CD4-positive, alpha-beta T cell (primary cell): ENCODE measurements around the gene PLLP. TPM values are rescaled to one million over a fixed set of nuclear protein-coding genes. Genes with fewer than 3 reads are reported as not detected.

Source experiments
- ATAC-seq: fragments of 200-7000 bp; cut with Tn5 transposase; one replicate; pipeline ENCODE4 v1.10.0; 2022; ENCODE audit warnings: mild to moderate bottlenecking; ENCODE audit not compliant: poor library complexity
- CTCF ChIA-PET: fragments of 350-600 bp; sonication (Branson Sonifier 250); formaldehyde crosslinking; loops from one replicate; lab custom pipeline; 2021; ENCODE audit warnings: antibody characterized with exemption, inconsistent platforms; lab: Charles Lee
- POLR2A ChIA-PET: fragments of 350-600 bp; sonication (Branson Sonifier 250); formaldehyde crosslinking; loops from one replicate; lab custom pipeline; 2021; ENCODE audit warnings: antibody characterized with exemption, inconsistent platforms; lab: Charles Lee
- DNase-seq, 14 experiments: peaks; one replicate each; pipeline ENCODE4 v3.0.0-alpha.2; 2013 to 2020; ENCODE audit warnings: mixed read lengths in 2 of 14
- H3K27ac ChIP-seq, 2 donors: one replicate each; pipeline versions ENCODE4 v1.5.1 to v1.7.0; 2013; ENCODE audit warnings: low read length in 2 of 2, low read depth in 1 of 2, mild to moderate bottlenecking in 1 of 2
- H3K27me3 ChIP-seq, 2 experiments: 1 replicate in 1 of 2; 2 replicates in 1 of 2; pipeline versions ENCODE4 v1.6.1 to v1.7.0; 2013; ENCODE audit warnings: low read length in 2 of 2, control low read depth in 1 of 2, mild to moderate bottlenecking in 1 of 2, moderate library complexity in 1 of 2; ENCODE audit not compliant: insufficient read depth in 2 of 2, control insufficient read depth in 1 of 2
- H3K36me3 ChIP-seq: one replicate; pipeline ENCODE4 v1.6.1; 2013; ENCODE audit warnings: low read length, control low read depth; ENCODE audit not compliant: insufficient read depth
- H3K4me1 ChIP-seq: one replicate; pipeline ENCODE4 v1.6.1; 2013; ENCODE audit warnings: low read length, control low read depth; ENCODE audit not compliant: insufficient read depth
- H3K4me3 ChIP-seq: one replicate; pipeline ENCODE4 v1.5.1; 2013; ENCODE audit warnings: mild to moderate bottlenecking, low read length, moderate library complexity
- H3K9me3 ChIP-seq, 2 experiments: 1 replicate in 1 of 2; 2 replicates in 1 of 2; pipeline versions ENCODE4 v1.6.1 to v1.7.0; 2013; ENCODE audit warnings: low read length in 2 of 2, mild to moderate bottlenecking in 2 of 2, control low read depth in 1 of 2, moderate library complexity in 1 of 2; ENCODE audit not compliant: control insufficient read depth in 1 of 2, insufficient read depth in 1 of 2
- H3K27ac Mint-ChIP-seq: one replicate; pipeline ENCODE4 v1.8.0; 2020; ENCODE audit warnings: mixed read lengths
- H3K27me3 Mint-ChIP-seq: one replicate; pipeline ENCODE4 v1.8.0; 2021; ENCODE audit warnings: mixed read lengths
- H3K36me3 Mint-ChIP-seq: one replicate; pipeline ENCODE4 v1.8.0; 2021; ENCODE audit warnings: low read depth, mixed read lengths
- H3K4me1 Mint-ChIP-seq: one replicate; pipeline ENCODE4 v1.8.0; 2021; ENCODE audit warnings: low read depth, mixed read lengths
- H3K4me3 Mint-ChIP-seq: one replicate; pipeline ENCODE4 v1.8.0; 2020; ENCODE audit warnings: mild to moderate bottlenecking, mixed read lengths
- H3K9me3 Mint-ChIP-seq: one replicate; pipeline ENCODE4 v1.8.0; 2020; ENCODE audit warnings: mixed read lengths
- CTCF ChIP-seq: fragments of 200-600 bp; IDR thresholded peaks from one replicate; pipeline ENCODE4 v1.8.0; 2022; ENCODE audit warnings: antibody characterized with exemption, mild to moderate bottlenecking
- intact Hi-C, 2 experiments: fragments of 100-400 bp; cut with DNase I in 1 of 2; cut with micrococcal nuclease in 1 of 2; formaldehyde crosslinking; loops; one replicate each; pipeline versions ENCODE4 v1.15.1 to v1.9.0; 2023 to 2025; cut with DNase I, micrococcal nuclease
- total RNA-seq, 174 experiments: library from RNA in 2 of 174; stranded (reverse) in 2 of 174; gene quantifications; one replicate each; pipeline ENCODE4 v1.2.3 and lab custom pipeline; 2021 to 2026

The PLLP gene
- total RNA-seq, 2 experiments from 2014 or later = 1.8 to 2.5 TPM

DNA sequence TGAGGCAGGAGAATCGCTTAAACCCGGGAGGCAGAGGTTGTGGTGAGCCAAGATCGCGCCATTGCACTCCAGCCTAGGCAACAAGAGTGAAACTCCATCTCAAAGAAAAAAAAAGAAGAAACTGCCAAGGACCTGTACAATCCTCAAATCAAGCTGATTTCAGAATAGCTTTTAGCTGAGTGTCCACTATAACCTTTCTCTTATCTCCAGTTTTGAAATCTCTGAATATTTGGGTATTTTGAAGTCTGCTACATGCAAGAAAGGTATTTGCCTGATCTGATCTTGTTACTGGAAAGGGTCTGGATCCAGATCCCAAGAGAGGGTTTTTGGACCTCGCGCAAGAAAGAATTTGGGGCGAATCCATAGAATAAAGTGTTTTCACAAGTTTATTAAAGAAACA is 58.5 kb downstream of the PLLP start:
- Histone ChIP-seq H3K4me3 (no peak overlapping the region), H3K4me1 (no peaks in the 10 kb centered on the region), H3K27me3 (no peaks in the 10 kb centered on the region), H3K9me3 (no peaks in the 10 kb centered on the region), H3K27ac (no peak overlapping the region), H3K36me3 (peaks cover 74% of the 10 kb centered on the region)
- Mint-ChIP-seq H3K9me3 (no peaks in the 10 kb centered on the region), H3K4me3 (no peak overlapping the region), H3K27ac (no peak overlapping the region), H3K4me1 (no peaks in the 10 kb centered on the region), H3K27me3 (no peaks in the 10 kb centered on the region), H3K36me3 (peaks cover 91% of the 10 kb centered on the region)
- CTCF ChIA-PET = no interaction called here
- TF ChIP-seq CTCF = no peak
- ATAC-seq (no peak), DNase-seq (no peak)
- POLR2A ChIA-PET = no interaction called here
- intact Hi-C loops = no loop called here

GRCh38 chr16:57224651-57225335 is 59.7 kb downstream of the PLLP start:
- CTCF ChIA-PET = interaction anchor here (0.9 kb wide), 1 partner anchor 8 kb away, joined by 4 read pairs; no protein-coding TSS in a partner anchor
- DNase-seq (no peak), ATAC-seq (no peak)
- TF ChIP-seq CTCF = no peak
- Mint-ChIP-seq H3K27me3 (no peaks in the 10 kb centered on the region), H3K36me3 (peaks cover 92% of the 10 kb centered on the region), H3K4me1 (no peaks in the 10 kb centered on the region), H3K9me3 (no peaks in the 10 kb centered on the region), H3K4me3 (no peak overlapping the region), H3K27ac (no peak overlapping the region)
- no peak overlapping the region for H3K4me3 ChIP-seq
- H3K27me3 ChIP-seq = no peaks in the 10 kb centered on the region
- no peaks in the 10 kb centered on the region for H3K4me1 ChIP-seq
- H3K27ac ChIP-seq = no peak overlapping the region
- no peaks in the 10 kb centered on the region for H3K9me3 ChIP-seq
- intact Hi-C loops = no loop called here
- POLR2A ChIA-PET = no interaction called here
- H3K36me3 ChIP-seq = peaks cover 76% of the 10 kb centered on the region

DNA sequence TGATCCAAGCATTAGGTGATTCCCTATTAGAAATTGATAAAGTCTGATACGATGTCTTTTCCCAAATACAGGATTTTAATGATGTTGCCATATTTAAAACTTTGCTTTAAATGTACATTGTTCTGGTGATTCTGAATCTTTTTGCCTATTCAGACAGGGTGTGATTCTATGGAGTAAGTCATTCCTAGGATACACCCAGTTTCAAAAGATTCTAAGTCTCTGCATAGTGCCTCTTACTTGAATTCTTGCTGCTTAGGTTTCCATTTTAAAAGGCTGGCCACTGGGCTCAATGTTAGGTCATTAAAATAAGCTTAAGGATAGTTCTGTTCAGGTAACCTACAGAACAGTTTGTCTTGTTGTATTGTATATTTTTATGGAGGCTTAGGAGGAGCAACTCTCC is 61.4 kb downstream of the PLLP start:
- H3K27ac Mint-ChIP-seq = no peak overlapping the region
- no peak for TF ChIP-seq CTCF
- H3K9me3 ChIP-seq = peaks cover 0 to 4% of the 10 kb centered on the region in 2 experiments
- no peaks in the 10 kb centered on the region for H3K27me3 Mint-ChIP-seq
- intact Hi-C loops = no loop called here
- no peaks in the 10 kb centered on the region for H3K4me1 Mint-ChIP-seq
- H3K27ac ChIP-seq = no peak overlapping the region
- H3K4me3 ChIP-seq = no peak overlapping the region
- peaks cover 97% of the 10 kb centered on the region for H3K36me3 Mint-ChIP-seq
- no peak for DNase-seq
- H3K36me3 ChIP-seq = peaks cover 80% of the 10 kb centered on the region
- H3K27me3 ChIP-seq = no peaks in the 10 kb centered on the region
- no peak for ATAC-seq
- ChIA-PET CTCF (no interaction called here), POLR2A (no interaction called here)
- no peaks in the 10 kb centered on the region for H3K9me3 Mint-ChIP-seq
- no peaks in the 10 kb centered on the region for H3K4me1 ChIP-seq
- H3K4me3 Mint-ChIP-seq = no peak overlapping the region
